ENCODE data around the gene ATP5IF1.

Gene ATP5IF1

GRCh38 chr1:28244549-28245251 is 8.8 kb downstream of the ATP5IF1 start:
- Histone ChIP-seq H2BK120ac (ENCODE audit: low read depth, low read length) (no peak overlapping the region), H3K4me1 (ENCODE audit: control insufficient read depth, insufficient read depth, low read depth, low read length) (peaks cover 17% of the 10 kb centered on the region), H3K18ac (ENCODE audit: low read depth in 1 of 2, low read length in 2 of 2) (no peak overlapping the region), H2AFZ (ENCODE audit: low read depth, low read length) (no peak overlapping the region), H4K8ac (ENCODE audit: low read length) (no peak overlapping the region), H3K4ac (ENCODE audit: low read depth in 1 of 2, low read length in 2 of 2) (no peak overlapping the region), H3K27ac (ENCODE audit: low read length, poor library complexity, severe bottlenecking) (no peak overlapping the region), H4K91ac (ENCODE audit: low read length) (no peak overlapping the region), H3K79me1 (replicated peaks; ENCODE audit: low read length, poor library complexity, severe bottlenecking) (no peaks in the 10 kb centered on the region), H2BK5ac (ENCODE audit: low read depth, low read length, poor library complexity, severe bottlenecking) (no peak overlapping the region), H3K14ac (ENCODE audit: low read length in 2 of 2) (no peak overlapping the region), H2AK5ac (ENCODE audit: low read length, severe bottlenecking) (peak overlapping the region; percentile 36), H2BK15ac (ENCODE audit: low read depth, poor library complexity, severe bottlenecking) (no peak overlapping the region), H3K4me3 (ENCODE audit: insufficient read depth in 1 of 2, low read depth in 1 of 2, low read length in 2 of 2) (no peak overlapping the region), H3K9ac (ENCODE audit: low read length) (no peak overlapping the region), H3K36me3 (ENCODE audit: control insufficient read depth in 1 of 2, insufficient read depth in 2 of 2, low read depth in 1 of 2, low read length in 2 of 2) (peaks cover 0 to 4% of the 10 kb centered on the region in 2 experiments), H3K23ac (ENCODE audit: low read length in 2 of 2) (no peak overlapping the region), H2BK12ac (ENCODE audit: low read length in 2 of 2) (no peak overlapping the region), H3K4me2 (ENCODE audit: low read length, poor library complexity, severe bottlenecking) (no peak overlapping the region), H3K27me3 (ENCODE audit: control insufficient read depth in 1 of 2, insufficient read depth in 1 of 2, low read length in 2 of 2) (no peaks in the 10 kb centered on the region), H3K9me3 (ENCODE audit: control insufficient read depth, low read length) (no peaks in the 10 kb centered on the region)
- DNase-seq = no peak
- 94% methylated on average over 12 of the region's 13 CpGs for WGBS

DNA sequence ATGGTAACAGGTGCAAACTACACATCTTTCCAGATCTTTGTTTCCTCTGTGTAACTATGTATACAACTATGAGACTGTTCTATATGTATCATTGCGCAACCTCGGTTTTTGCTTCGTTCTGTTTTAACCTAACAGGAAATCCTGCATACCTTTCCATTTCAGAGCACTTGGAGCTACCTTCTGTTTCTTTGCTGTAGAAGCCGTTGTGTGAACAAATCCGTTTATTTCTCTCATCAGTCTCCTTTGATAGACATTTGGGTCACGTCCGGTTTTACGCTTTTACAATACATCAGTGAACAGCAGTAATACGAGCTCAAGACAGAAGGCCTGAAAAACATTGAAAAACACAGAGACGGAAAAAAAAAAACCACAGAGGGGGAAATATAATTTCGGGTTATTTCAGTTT is 10.5 kb downstream of the ATP5IF1 start:
- no peaks in the 10 kb centered on the region for H3K27me3 ChIP-seq (ENCODE audit: control insufficient read depth in 1 of 2, insufficient read depth in 1 of 2, low read length in 2 of 2)
- H3K4me3 ChIP-seq (ENCODE audit: insufficient read depth in 1 of 2, low read depth in 1 of 2, low read length in 2 of 2) = peak overlapping the region in 1 of 2 experiments; percentile 76
- no peak overlapping the region for H3K27ac ChIP-seq (ENCODE audit: low read length, poor library complexity, severe bottlenecking)
- no peak overlapping the region for H2BK120ac ChIP-seq (ENCODE audit: low read depth, low read length)
- no peaks in the 10 kb centered on the region for H3K36me3 ChIP-seq (ENCODE audit: control insufficient read depth in 1 of 2, insufficient read depth in 2 of 2, low read depth in 1 of 2, low read length in 2 of 2)
- peak overlapping the region; percentile 93 for H3K9ac ChIP-seq (ENCODE audit: low read length)
- no peak overlapping the region for H4K8ac ChIP-seq (ENCODE audit: low read length)
- H3K4me1 ChIP-seq (ENCODE audit: control insufficient read depth, insufficient read depth, low read depth, low read length) = peaks cover 15% of the 10 kb centered on the region
- H2BK12ac ChIP-seq (ENCODE audit: low read length in 2 of 2) = no peak overlapping the region
- WGBS = 94% methylated on average over 10 of the region's 11 CpGs
- H2BK15ac ChIP-seq (ENCODE audit: low read depth, poor library complexity, severe bottlenecking) = no peak overlapping the region
- no peak overlapping the region for H3K18ac ChIP-seq (ENCODE audit: low read depth in 1 of 2, low read length in 2 of 2)
- no peak overlapping the region for H4K91ac ChIP-seq (ENCODE audit: low read length)
- H3K23ac ChIP-seq (ENCODE audit: low read length in 2 of 2) = no peak overlapping the region
- H3K4ac ChIP-seq (ENCODE audit: low read depth in 1 of 2, low read length in 2 of 2) = no peak overlapping the region
- DNase-seq = no peak
- no peak overlapping the region for H2AFZ ChIP-seq (ENCODE audit: low read depth, low read length)
- no peak overlapping the region for H2BK5ac ChIP-seq (ENCODE audit: low read depth, low read length, poor library complexity, severe bottlenecking)
- H3K4me2 ChIP-seq (ENCODE audit: low read length, poor library complexity, severe bottlenecking) = no peak overlapping the region
- no peaks in the 10 kb centered on the region for H3K9me3 ChIP-seq (ENCODE audit: control insufficient read depth, low read length)
- H3K14ac ChIP-seq (ENCODE audit: low read length in 2 of 2) = no peak overlapping the region
- H2AK5ac ChIP-seq (ENCODE audit: low read length, severe bottlenecking) = peak overlapping the region; percentile 31
- H3K79me1 ChIP-seq (replicated peaks; ENCODE audit: low read length, poor library complexity, severe bottlenecking) = no peaks in the 10 kb centered on the region

DNA sequence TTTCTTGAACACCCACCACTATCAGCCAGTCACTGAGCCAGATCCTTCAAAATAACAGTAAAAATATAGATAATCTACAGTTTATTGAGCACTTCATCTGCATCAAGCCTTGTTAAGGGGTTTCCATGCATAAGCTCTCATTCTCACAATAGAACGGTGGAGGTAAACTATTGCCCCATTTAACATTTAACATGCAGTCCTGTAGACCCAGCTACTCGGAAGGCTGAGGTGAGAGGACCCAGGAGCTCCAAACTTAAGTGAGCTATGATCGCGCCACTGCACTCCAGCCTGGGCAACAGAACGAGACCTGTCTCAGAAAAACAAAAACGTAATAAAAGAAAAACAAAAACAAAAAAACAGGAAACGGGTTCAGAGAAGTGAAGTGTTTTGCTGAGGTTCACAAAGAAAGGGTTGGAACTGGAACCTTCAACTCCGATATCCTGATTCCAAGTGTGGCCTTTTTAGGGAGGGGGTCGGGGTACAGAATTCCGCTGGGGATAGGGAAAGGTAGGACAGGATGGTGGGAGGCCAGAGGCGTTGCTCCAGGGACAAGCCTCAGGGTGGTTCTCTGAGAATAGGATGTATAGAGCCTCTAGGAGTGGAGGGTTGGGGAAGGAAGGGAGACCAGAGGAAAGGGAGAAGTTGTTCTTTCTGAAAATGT is 11.8 kb downstream of the ATP5IF1 start:
- H3K18ac ChIP-seq (ENCODE audit: low read depth in 1 of 2, low read length in 2 of 2) = peak overlapping the region in 1 of 2 experiments; percentile 0
- H2BK5ac ChIP-seq (ENCODE audit: low read depth, low read length, poor library complexity, severe bottlenecking) = peak overlapping the region; percentile 71
- no peak overlapping the region for H4K91ac ChIP-seq (ENCODE audit: low read length)
- peak overlapping the region; percentile 85 for H2AK5ac ChIP-seq (ENCODE audit: low read length, severe bottlenecking)
- H3K4me3 ChIP-seq (ENCODE audit: insufficient read depth in 1 of 2, low read depth in 1 of 2, low read length in 2 of 2) = peak overlapping the region in 1 of 2 experiments; percentile 43
- H3K23ac ChIP-seq (ENCODE audit: low read length in 2 of 2) = no peak overlapping the region
- DNase-seq = no peak
- peak overlapping the region; percentile 21 for H3K4me2 ChIP-seq (ENCODE audit: low read length, poor library complexity, severe bottlenecking)
- H3K27ac ChIP-seq (ENCODE audit: low read length, poor library complexity, severe bottlenecking) = peak overlapping the region; percentile 55
- H2BK12ac ChIP-seq (ENCODE audit: low read length in 2 of 2) = peak overlapping the region in 1 of 2 experiments; percentile 59
- H3K14ac ChIP-seq (ENCODE audit: low read length in 2 of 2) = no peak overlapping the region
- H3K9me3 ChIP-seq (ENCODE audit: control insufficient read depth, low read length) = no peaks in the 10 kb centered on the region
- H3K36me3 ChIP-seq (ENCODE audit: control insufficient read depth in 1 of 2, insufficient read depth in 2 of 2, low read depth in 1 of 2, low read length in 2 of 2) = no peaks in the 10 kb centered on the region
- peak overlapping the region; percentile 12 for H2BK15ac ChIP-seq (ENCODE audit: low read depth, poor library complexity, severe bottlenecking)
- peak overlapping the region; percentile 68 for H3K9ac ChIP-seq (ENCODE audit: low read length)
- 79% methylated on average over 8 of the region's 11 CpGs for WGBS
- H2BK120ac ChIP-seq (ENCODE audit: low read depth, low read length) = no peak overlapping the region
- H3K4me1 ChIP-seq (ENCODE audit: control insufficient read depth, insufficient read depth, low read depth, low read length) = peaks cover 15% of the 10 kb centered on the region
- peak overlapping the region; percentile 58 for H2AFZ ChIP-seq (ENCODE audit: low read depth, low read length)
- peak overlapping the region in 1 of 2 experiments; percentile 54 for H3K4ac ChIP-seq (ENCODE audit: low read depth in 1 of 2, low read length in 2 of 2)
- H3K27me3 ChIP-seq (ENCODE audit: control insufficient read depth in 1 of 2, insufficient read depth in 1 of 2, low read length in 2 of 2) = no peaks in the 10 kb centered on the region
- H4K8ac ChIP-seq (ENCODE audit: low read length) = peak overlapping the region; percentile 85
- H3K79me1 ChIP-seq (replicated peaks; ENCODE audit: low read length, poor library complexity, severe bottlenecking) = no peaks in the 10 kb centered on the region

- H3K18ac ChIP-seq (ENCODE audit: low read depth in 1 of 2, low read length in 2 of 2) = peak overlapping the region in 1 of 2 experiments; percentile 0
- 8% methylated on average over 12 of the region's 12 CpGs for WGBS
- H3K4ac ChIP-seq (ENCODE audit: low read depth in 1 of 2, low read length in 2 of 2) = peak overlapping the region; percentile 46 to 54
- H3K36me3 ChIP-seq (ENCODE audit: control insufficient read depth in 1 of 2, insufficient read depth in 2 of 2, low read depth in 1 of 2, low read length in 2 of 2) = no peaks in the 10 kb centered on the region
- peak overlapping the region; percentile 68 for H3K9ac ChIP-seq (ENCODE audit: low read length)
- H3K4me3 ChIP-seq (ENCODE audit: insufficient read depth in 1 of 2, low read depth in 1 of 2, low read length in 2 of 2) = peak overlapping the region in 1 of 2 experiments; percentile 39
- H4K8ac ChIP-seq (ENCODE audit: low read length) = peak overlapping the region; percentile 85
- no peaks in the 10 kb centered on the region for H3K27me3 ChIP-seq (ENCODE audit: control insufficient read depth in 1 of 2, insufficient read depth in 1 of 2, low read length in 2 of 2)
- H3K79me1 ChIP-seq (replicated peaks; ENCODE audit: low read length, poor library complexity, severe bottlenecking) = no peaks in the 10 kb centered on the region
- no peak overlapping the region for H3K23ac ChIP-seq (ENCODE audit: low read length in 2 of 2)
- no peak overlapping the region for H3K14ac ChIP-seq (ENCODE audit: low read length in 2 of 2)
- peak overlapping the region in 1 of 2 experiments; percentile 59 for H2BK12ac ChIP-seq (ENCODE audit: low read length in 2 of 2)
- H3K4me1 ChIP-seq (ENCODE audit: control insufficient read depth, insufficient read depth, low read depth, low read length) = peaks cover 13% of the 10 kb centered on the region
- H2BK120ac ChIP-seq (ENCODE audit: low read depth, low read length) = no peak overlapping the region
- peak overlapping the region; percentile 12 for H2BK15ac ChIP-seq (ENCODE audit: low read depth, poor library complexity, severe bottlenecking)
- peak overlapping the region; percentile 85 for H2AK5ac ChIP-seq (ENCODE audit: low read length, severe bottlenecking)
- peak overlapping the region; percentile 58 for H2AFZ ChIP-seq (ENCODE audit: low read depth, low read length)
- DNase-seq = peak; percentile 79
- H3K27ac ChIP-seq (ENCODE audit: low read length, poor library complexity, severe bottlenecking) = peak overlapping the region; percentile 70
- peak overlapping the region; percentile 71 for H2BK5ac ChIP-seq (ENCODE audit: low read depth, low read length, poor library complexity, severe bottlenecking)
- no peak overlapping the region for H4K91ac ChIP-seq (ENCODE audit: low read length)
- no peaks in the 10 kb centered on the region for H3K9me3 ChIP-seq (ENCODE audit: control insufficient read depth, low read length)
- peak overlapping the region; percentile 19 for H3K4me2 ChIP-seq (ENCODE audit: low read length, poor library complexity, severe bottlenecking)
These were observed 12.5 kb downstream of the ATP5IF1 start for GRCh38 chr1:28248273-28249012.

Measured in mesenchymal stem cell (in vitro differentiated cells and primary cell).